T-helper 2 cell (primary cell): Measurements from ENCODE around the gene GPAT3.
A peak's percentile ranks its signal among the peaks of the same experiment; 100 is the strongest.
"Not testable (repeated sequence)": the region's sequence is repeated elsewhere in the genome, so short reads cannot be mapped to it uniquely, and the experiment has no call there.

Experiments used
- DNase-seq, 5 experiments: peaks; one replicate each; pipeline versions ENCODE4 v3.0.0 to v3.0.0-alpha.2; 2012 to 2022
- total RNA-seq, 2 donors: gene quantifications; one replicate each; lab custom pipeline; 2026; lab: John Stamatoyannopoulos, UW

Gene GPAT3
- total RNA-seq, result 4.3 to 8.4 reads per million in 2 donors

- peak; percentile 29 to 71 (median 36) for DNase-seq
These were observed at the start of gene GPAT3 for GRCh38 chr4:83535520-83536361. TSS of gene GPAT3 (plus strand) at chr4:83536108. CDS start at chr4:83536623, 515 bp downstream.

- DNase-seq, result no peak
These were observed 49.3 kb upstream of the GPAT3 start for GRCh38 chr4:83486457-83487129.

GRCh38 chr4:83489711-83490326 is 46.1 kb upstream of the GPAT3 start:
- DNase-seq, result no peak

- DNase-seq, result peak in 1 of 5 experiments; percentile 40
These were observed 44.9 kb upstream of the GPAT3 start for GRCh38 chr4:83490876-83491450.

- not testable (repeated sequence) for DNase-seq
These were observed 39.6 kb upstream of the GPAT3 start for GRCh38 chr4:83496085-83496917.

- DNase-seq, result no peak
These were observed 37.7 kb upstream of the GPAT3 start for GRCh38 chr4:83498187-83498586.

- DNase-seq, result not testable (repeated sequence)
These were observed 34.2 kb upstream of the GPAT3 start for GRCh38 chr4:83501671-83502070.

GRCh38 chr4:83503974-83504373 is 31.9 kb upstream of the GPAT3 start:
- DNase-seq, result peak in 1 of 5 experiments; percentile 65

- DNase-seq, result no peak
These were observed 31.4 kb upstream of the GPAT3 start for GRCh38 chr4:83504503-83504902.

GRCh38 chr4:83504996-83505395 is 30.9 kb upstream of the GPAT3 start:
- no peak for DNase-seq

- DNase-seq, result peak in 4 of 5 experiments; percentile 22 to 61 (median 32)
These were observed 26.7 kb upstream of the GPAT3 start for GRCh38 chr4:83509156-83509585.

GRCh38 chr4:83510442-83510841 is 25.5 kb upstream of the GPAT3 start:
- DNase-seq, result no peak

- DNase-seq, result no peak
These were observed 19.7 kb upstream of the GPAT3 start for GRCh38 chr4:83516042-83516772.

- no peak for DNase-seq
These were observed 13.7 kb upstream of the GPAT3 start for GRCh38 chr4:83522239-83522638.

GRCh38 chr4:83527671-83528070 is 8.2 kb upstream of the GPAT3 start:
- DNase-seq, result no peak

- DNase-seq, result no peak
These were observed 709 bp downstream of the GPAT3 start for GRCh38 chr4:83536362-83537272.

GRCh38 chr4:83542225-83542624 is 6.3 kb downstream of the GPAT3 start:
- no peak for DNase-seq

GRCh38 chr4:83546786-83547185 is 10.9 kb downstream of the GPAT3 start:
- DNase-seq, result no peak

- peak in 3 of 5 experiments; percentile 25 to 96 (median 48) for DNase-seq
These were observed 12.4 kb downstream of the GPAT3 start for GRCh38 chr4:83548151-83548905.
